GM18867 (cell line): ENCODE measurements around the gene CAPN5.

Source experiments
- ATAC-seq: cut with Tn5 transposase; IDR thresholded peaks from one replicate; pipeline ENCODE4 v1.9.1; 2021; ENCODE audit warnings: mild to moderate bottlenecking, moderate library complexity; ENCODE audit not compliant: unreplicated experiment

CAPN5 gene

DNA sequence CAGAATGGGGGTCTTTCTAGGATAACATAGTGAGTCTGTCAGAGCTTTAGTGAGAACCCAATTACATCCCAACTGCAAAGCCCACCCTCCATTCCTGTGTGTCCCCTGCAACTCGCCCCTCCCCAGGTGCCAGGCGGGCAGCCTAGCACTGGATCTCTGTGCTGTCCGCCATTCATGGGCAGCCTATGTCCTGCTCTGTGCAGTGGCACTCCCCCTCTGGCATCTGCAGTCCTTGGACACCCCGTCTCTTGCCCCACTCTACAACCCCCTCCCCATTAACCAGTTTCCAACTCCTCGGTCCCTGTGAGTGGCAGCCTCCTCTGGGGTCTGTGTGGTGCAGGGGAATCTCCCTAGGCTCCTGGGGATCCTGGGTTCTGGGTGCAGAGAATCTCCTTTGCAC lies 98.3 kb downstream of the CAPN5 start:
- no peak for ATAC-seq

DNA sequence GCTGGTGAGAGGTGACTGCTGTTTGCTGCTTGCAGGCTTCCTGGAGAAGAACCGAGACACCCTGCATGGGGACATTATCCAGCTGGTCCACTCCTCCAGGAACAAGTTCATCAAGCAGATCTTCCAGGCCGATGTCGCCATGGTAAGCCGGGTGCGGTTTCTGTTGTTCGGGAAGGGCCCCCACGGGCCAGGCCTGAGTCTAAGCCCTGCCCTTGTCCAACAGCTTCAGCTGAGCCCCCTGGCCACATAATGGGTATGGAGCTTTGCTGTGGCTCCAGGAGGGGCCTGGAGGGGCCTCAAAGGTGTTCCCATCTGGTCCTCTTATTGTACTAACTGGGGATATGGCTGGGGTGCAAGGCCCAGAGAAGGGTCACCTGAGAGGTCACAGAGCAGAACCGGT lies 99.2 kb downstream of the CAPN5 start:
- no peak for ATAC-seq

DNA sequence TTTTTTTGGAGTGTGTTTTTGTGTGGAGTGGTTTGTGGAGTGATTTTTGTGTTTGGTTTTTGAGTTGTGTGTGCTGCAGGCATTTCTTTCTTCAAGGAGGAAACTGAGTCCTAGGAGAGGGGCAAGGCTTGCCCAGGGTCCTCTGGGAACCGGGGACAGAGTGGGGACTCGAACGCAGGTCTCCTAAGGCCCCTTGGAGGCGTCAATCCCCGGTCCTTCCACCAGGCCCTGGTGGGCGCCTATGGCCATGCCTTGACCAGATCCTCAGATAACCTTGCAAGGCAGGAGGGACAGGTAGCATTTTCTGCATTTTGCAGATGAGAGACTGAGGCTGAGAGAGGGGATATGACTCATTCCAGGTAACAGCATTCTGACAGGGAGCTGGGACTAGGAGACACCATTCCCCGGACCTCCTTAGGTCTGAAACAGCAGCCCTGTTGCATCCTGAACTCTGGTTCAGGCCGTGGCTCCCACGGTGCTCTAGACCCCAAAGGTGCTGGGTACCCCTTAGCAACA lies 100.4 kb downstream of the CAPN5 start:
- ATAC-seq = no peak

DNA sequence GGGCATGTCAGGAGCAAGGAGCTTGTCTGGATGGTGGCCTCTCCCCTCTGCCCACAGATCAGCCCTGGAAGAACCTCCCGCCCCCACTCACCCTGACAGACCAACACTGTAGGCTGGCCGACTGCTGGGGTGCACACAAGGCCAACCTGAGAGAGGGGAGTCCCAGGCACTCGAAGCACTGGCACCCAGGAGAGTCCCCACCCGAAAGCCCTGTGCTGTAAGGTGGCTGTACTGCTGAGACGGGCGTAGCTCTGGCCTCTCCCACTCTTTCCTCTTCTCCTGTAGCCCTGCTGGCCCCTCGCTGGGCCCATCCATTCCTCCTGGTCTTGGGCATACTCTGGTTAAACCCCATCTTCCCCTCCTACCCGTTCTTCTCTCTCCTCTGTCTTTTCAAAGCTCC lies 101.0 kb downstream of the CAPN5 start:
- no peak for ATAC-seq

DNA sequence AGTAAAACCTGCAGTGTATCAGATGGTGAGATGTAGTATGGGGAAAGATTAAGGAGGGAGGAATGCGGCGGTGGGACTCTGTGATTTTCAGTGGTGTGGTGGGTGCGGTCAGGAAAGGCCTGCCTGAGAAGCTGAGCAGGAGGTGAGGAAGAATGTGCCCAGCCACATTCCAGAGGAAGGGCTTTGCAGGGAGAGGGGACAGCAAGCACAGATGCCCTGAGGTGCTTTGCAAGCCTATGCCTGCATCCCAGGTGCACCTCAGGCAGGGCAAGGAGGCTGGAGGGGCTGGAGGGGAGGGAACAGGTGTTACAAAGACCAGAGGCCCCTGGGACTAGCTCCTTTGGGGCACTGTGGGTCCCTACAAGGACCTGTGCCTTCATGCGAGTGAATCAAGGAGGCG lies 103.3 kb downstream of the CAPN5 start:
- no peak for ATAC-seq

DNA sequence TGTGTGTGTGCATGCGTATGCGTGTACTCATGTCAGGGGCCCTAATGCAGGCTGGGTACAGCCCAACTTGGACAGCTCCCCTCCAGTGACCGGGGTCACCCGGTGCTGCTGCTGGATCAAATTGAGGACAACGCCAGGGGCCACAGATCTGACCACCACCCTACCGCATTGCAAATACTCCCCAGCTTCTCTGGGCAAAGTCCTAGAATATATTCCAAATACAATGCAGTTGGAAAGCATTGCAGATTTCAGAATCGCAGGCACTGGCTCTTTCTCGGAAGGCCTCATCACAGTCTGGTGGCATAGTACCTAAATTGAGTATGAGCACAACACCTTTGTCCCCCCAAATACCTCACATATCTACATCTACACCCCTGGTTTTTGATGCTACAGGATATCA lies 104.5 kb downstream of the CAPN5 start:
- ATAC-seq = no peak

DNA sequence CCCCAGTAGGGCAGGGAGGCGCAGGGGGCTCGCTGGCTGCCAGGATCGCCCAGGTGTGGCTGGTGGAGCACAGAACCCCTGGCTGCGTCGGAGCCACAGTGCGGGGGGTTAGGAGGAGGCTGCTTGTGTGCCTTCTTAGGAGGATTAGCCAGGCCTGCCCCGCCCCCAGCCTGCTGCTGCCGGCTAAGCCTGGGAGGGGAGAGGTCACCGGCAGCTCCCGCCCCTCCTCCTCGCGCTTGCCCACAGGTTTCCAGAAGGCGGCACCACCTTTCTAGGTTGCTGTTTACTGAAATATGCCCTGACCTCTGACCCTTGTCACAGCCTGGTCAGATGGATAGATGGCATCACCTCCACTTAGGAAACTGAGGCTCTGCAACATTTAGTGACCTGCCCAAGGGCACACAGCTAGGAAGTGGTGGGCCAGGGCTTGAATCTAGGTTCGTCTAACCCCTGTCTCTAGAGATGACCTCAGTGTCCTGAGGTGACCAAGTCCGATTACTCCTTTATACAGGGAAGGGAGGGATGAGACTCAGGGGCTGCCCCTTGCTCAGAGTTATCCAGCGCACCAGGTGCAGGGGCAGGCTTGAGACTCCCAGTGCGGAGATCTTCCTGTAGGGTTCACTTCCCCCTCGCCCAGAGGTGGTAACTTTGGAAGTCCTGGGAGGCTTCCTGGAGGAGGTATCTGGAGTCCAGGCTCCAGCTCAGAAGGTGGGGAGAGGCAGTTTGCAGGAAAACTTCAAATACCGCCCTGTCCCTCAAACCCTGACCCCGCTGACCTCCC lies 105.3 kb downstream of the CAPN5 start:
- no peak for ATAC-seq

DNA sequence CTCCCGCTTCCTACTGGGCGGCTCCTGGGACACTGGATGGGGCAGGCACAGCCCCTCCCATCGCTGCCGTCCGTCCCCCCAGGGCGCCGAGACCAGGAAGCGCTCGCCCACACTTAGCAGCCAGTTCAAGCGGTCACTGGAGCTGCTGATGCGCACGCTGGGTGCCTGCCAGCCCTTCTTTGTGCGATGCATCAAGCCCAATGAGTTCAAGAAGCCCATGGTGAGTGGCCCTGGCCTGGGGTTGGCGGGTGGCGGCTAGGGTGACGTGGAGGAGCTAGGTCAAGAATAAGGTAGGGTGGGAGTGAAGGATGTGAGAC lies 105.9 kb downstream of the CAPN5 start:
- ATAC-seq = no peak

DNA sequence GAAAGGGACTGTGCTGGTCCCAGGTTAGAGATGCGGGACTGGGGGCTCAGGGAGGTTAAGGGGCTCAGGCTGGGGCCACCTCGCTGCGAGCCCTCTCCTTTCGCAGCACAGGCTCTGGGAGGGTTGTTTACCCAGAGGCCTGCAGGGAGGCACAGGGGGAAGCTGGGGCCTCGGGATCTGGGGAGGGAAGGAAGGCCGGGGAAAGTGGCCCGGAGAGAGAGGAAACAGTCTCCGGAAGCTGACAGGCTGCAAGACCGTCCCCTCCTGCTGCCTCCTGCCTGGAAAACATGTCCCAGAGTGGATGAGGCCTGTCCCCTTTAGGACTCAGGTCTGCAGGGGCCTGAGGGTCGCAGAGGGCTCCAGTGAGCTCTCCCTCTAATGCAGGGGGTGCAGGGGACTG lies 106.7 kb downstream of the CAPN5 start:
- no peak for ATAC-seq

DNA sequence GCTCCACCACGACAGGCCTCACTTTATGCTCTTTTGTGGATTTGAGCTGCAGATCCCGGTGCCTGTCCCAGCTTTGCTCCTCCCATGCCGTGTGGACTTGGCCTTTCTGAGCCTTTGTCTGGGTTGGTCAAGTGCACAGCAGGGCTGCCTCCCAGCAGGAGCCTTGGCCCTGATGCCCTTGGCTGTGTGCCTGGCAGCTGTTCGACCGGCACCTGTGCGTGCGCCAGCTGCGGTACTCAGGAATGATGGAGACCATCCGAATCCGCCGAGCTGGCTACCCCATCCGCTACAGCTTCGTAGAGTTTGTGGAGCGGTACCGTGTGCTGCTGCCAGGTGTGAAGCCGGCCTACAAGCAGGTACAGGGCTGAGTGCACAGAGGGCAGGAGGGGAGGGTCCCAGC lies 107.8 kb downstream of the CAPN5 start:
- no peak for ATAC-seq

DNA sequence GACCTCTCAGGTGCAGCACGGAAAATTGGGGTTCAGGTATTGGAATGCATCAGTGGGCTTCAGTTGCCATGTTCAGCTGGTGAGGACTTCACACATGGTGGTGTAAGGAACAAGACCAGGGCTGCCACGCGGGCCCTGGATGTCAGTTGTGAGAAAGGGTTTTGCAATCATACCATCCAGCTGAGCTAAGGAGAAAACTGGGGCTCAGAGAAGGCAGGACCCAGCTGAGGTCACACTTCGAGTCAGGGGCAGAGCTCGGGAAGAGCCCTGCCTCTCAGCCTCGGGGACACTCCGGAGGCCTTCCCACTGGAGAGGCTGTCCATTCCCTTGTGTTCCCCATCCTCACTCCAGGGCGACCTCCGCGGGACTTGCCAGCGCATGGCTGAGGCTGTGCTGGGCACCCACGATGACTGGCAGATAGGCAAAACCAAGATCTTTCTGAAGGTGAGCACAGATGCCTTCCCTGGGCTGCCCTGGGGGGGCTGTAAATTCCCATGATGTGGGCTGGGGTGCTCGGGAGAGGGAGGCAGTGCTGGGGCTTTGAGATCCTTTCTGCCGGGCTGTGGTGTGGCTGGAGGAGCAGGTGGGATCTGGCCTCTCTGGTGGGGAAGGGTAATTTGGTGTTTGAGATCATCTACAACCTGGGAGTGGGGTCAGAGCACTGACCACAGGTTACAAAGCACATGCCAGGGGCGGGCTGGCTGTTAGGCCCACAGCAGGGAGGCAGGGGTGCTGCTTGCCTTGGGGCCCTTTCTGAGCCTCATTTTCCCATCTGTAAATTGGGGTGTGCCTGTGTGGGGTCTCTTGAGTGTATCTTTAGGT lies 108.5 kb downstream of the CAPN5 start:
- no peak for ATAC-seq
